GM21360 (cell line): ENCODE data around the gene SLC35F6.
"Not testable (repeated sequence)": the region's sequence is repeated elsewhere in the genome, so short reads cannot be mapped to it uniquely, and the experiment has no call there.

ENCODE experiments used
- ATAC-seq: cut with Tn5 transposase; IDR thresholded peaks from one replicate; pipeline ENCODE4 v1.9.1; 2021; ENCODE audit warnings: mild to moderate bottlenecking, moderate library complexity; ENCODE audit not compliant: unreplicated experiment

SLC35F6 gene

DNA sequence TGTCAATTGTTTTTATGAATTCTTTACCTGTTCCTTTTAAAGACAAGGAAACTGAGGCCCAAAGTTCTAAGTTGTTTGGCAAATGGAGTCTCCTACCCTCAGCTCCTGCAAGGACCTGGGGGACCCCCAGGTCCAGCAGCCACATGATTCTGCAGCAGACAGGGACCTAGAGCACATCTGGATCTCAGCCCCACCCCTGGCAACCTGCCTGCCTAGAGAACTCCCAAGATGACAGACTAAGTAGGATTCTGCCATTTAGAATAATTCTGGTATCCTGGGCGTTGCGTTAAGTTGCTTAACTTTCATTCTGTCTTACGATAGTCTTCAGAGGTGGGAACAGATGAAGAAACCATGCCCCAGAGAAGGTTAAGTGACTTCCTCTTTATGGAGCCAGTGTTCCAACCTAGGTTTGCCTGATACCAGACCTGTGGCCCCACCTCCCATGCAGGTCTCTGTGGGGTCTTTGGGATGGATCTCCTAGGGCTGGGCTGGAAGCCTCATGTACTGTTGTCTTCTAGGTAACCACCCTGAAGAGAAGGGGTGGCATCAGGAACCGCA lies 16.2 kb downstream of the SLC35F6 start:
- no peak for ATAC-seq

DNA sequence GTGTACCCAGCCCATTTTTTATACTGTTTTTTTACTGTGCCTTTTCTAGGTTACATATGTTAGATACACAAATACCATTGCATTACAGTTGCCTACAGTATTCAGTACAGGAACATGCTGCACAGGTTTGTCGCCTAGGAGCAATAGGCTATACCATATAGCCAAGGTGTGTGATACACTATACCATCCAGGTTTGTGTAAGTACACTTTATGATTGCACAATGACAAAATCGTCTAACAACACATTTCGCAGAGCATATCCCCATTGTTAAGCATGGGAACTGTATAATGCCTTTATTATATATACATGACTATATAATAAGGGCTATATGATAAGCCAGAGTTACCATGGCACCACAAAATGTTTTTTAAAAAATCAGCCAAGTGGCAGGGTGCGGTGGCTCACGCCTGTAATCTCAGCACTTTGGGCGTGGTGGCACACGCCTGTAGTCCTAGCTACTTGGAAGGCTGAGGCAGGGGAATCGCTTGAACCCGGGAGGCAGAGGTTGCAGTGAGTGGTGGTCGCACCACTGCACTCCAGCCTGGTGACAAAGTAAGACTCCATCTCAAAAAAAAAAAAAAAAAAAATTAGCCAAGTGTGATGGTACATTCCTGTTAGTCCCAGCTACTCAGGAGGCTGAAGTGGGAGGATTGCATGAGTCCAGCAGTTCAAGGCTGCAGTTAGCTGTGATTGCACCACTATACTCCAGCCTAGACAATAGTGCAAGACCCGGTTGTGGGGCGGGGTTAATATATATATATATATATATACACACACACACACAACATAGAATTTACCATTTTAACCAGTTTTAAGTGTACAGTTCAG lies 19.0 kb downstream of the SLC35F6 start:
- no peak for ATAC-seq

DNA sequence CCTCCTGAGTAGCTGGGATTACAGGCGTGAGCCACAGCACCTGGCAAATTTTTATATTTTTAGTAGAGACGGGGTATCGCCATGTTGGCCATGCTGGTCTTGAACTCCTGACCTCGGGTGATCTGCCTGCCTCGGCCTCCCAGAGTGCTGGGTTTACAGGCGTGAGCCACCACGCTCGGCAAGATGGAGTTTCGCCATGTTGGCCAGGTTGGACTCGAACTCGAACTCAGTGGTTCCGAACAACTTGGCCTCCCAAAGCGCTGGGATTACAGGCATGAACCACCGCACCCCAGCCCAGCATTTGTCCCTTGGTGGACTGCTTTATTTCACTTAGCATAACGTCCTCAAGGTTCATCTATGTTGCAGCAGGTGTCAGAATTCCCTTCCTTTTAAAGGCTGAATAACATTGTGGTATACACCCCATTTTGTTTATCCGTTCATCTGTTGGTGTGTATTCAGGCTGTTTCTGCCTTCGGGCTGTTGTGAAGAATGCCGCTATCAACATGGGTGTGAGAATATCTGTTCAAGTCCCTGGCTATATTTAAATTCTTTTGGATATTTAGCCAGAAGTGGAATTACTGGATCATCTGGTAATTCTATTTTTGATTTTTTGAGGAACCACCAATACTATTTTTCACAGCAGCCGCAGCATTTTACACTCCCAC lies 20.6 kb downstream of the SLC35F6 start:
- ATAC-seq: no peak

DNA sequence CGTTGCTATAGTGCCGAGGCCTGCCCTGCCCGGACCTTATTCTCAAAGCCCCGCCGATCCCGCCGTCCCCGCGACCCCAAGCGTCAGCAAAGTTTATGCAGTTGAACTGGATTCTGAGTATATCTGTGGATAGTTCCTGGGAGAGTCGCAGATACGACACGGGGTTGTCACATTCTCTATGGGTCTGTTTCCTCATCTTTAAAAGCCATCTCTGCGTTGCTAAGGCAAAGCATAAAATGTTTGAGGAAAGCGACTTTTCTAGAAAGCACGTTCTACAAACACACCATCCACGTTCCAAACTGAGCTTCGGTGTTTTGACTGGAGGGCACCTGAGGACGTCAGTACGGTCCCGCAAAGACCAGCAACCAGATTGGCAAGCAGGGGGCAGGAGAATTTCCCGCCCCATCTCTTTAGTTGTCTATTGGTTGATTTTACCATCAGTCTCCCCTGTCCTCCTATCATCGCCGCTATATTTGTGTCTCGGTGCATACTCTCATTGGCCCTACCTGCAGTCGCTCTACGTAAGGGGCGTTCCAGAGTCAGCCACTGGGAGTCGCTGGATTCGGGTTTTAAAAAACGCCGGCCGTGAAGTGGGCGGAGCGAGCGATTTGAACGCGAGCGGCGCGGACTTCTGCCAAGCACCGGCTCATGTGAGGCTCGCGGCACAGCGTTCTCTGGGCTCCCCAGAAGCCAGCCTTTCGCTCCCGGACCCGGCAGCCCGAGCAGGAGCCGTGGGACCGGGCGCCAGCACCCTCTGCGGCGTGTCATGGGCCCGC lies 21.5 kb downstream of the SLC35F6 start, which contains the start of gene CENPA:
Gene CENPA, plus strand, starts transcription at position 626 of the 776 bp plus-strand sequence. Its CDS starts 141 bp downstream, at position 767.
- peak; percentile 98 for ATAC-seq

DNA sequence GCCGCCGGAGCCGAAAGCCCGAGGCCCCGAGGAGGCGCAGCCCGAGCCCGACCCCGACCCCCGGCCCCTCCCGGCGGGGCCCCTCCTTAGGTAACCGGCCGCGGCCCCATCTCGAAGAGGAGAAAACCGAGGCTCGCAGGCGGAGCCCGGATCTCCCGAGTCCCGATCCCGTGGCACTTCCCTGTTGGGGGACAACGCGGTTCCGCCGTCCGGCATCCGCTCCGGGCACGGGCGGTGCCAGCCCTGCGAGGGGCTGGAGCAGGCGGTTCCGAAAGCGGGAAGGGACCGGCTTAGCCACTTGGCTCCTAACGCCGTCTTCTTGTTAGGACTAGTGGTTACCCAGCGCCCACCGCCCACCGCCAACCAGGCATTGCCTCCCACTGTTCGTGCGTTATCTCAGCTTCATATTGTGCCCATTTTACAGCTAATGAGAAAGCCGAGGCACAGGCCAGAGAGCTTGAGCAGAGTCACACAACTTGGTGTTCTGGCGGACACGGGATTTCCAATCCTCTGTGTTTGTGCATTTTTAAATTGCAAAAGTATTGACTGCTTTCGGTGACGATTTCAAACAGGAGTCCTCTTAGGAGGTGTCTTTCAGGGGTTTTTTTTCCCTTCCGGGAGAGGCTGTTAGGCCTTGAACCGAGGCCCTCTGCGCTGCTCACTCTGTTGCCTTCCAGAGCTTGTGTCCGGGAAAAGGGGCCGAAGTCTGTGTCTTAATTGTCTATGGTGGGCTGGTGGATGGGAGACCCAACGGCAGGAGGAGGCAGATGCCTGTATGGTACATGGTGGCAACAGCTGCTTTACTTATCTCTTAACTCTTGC lies 22.3 kb downstream of the SLC35F6 start:
- ATAC-seq: no peak

DNA sequence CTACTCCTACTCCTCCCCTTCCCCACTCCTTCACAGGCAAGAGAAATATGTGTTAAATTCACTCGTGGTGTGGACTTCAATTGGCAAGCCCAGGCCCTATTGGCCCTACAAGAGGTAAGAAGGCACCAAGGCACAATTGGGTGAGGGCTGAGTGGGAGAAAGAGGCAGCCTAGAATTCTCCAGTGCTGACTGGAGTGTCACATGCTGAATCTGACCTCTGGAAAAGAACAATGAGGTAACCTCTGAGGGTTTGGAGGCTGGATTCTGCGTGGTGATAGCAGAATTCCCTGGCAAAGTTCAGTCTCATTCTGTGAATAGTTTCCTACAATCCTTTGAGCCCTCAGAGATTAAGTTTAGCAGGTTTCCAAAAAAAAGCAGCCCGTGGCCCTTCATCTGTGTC lies 28.6 kb downstream of the SLC35F6 start:
- ATAC-seq: no peak

DNA sequence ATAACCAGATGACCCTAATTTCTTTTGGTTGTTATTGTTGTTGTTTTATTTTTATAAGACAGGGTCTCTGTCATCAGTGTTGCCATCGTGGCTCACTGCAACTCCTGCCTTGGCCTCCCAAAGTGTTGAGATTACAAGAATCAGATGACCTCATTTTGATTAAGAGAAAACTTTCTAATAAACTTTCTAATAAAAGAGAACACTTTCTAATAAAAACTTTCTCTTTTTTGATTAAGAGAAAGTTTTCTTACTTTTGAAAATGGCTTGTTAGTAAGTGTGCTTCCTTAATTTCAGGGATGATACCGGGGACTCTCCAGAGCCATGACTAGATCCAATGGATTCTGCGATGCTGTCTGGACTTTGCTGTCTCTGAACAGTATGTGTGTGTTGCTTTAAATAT lies 29.4 kb downstream of the SLC35F6 start:
- no peak for ATAC-seq

DNA sequence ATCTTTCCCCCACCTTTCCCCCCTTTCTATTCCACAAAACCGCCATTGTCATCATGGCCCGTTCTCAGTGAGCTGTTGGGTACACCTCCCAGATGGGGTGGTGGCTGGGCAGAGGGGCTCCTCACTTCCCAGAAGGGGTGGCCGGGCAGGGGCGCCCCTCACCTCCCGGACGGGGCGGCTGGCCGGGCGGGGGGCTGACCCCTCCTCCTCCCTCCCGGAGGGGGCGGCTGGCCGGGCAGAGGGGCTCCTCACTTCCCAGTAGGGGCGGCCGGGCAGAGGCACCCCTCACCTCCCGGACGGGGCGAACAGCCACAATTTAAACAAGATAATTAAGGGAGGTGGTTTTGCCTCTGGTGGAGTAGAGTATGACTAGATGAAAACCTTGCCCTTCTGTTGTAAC lies 31.1 kb downstream of the SLC35F6 start:
- ATAC-seq: not testable (repeated sequence)

DNA sequence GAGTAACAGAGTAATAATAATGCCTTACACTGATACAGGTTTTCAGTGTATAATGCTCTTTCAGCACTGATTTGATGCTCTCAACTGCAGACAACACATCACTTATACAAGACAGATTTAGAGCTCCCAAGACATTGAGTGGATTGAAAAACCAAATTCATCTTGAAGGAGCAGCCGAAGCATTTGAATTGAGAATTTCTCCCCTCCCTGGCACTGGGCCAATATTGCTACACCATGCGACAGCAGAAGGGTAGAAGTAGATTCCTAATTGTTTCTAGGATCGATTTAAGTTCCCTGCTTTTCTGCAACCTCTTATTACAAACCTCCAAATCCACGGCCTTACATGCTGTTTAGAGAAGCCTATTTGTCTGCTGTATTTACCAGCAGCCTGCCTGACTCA lies 37.2 kb downstream of the SLC35F6 start:
- no peak for ATAC-seq

DNA sequence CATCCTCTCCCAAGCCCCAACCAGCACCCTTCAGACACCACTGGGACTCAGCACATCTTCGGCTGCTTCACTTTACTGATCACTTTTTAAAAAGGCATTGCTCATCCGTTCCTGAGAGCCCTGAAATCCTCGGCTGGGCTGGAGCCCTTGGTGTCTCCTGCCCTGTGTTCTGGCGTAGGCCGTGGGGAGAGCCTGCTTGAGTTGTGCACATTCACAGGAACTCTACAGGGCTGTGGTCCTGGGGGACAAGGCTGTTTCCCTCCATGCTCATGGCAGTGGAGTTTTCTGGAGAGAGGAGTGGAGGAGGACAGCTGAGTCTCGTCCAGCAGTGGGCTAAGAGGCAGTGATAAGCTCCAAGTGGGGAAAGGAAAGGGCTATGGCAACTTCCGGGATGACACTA lies 37.7 kb downstream of the SLC35F6 start:
- no peak for ATAC-seq

DNA sequence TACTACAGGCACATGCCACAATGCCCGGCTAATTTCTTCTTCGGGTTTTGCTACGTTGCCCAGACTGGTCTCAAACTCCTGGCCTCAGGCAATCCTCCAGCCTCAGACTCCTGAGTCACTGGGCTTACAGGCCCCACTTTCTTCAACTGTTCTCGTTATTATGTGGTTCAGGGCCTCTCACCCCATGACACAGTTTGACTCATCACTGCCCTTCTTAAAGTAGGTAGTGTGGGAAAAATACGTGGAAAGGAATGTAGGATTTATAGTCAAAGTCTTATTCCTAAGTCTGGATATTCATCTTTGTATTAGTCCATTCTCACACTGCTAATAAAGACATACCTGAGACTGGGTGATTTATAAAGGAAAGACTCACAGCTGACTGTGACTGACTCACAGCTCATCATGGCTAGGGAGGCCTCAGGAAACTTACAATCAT lies 41.2 kb downstream of the SLC35F6 start:
- no peak for ATAC-seq

DNA sequence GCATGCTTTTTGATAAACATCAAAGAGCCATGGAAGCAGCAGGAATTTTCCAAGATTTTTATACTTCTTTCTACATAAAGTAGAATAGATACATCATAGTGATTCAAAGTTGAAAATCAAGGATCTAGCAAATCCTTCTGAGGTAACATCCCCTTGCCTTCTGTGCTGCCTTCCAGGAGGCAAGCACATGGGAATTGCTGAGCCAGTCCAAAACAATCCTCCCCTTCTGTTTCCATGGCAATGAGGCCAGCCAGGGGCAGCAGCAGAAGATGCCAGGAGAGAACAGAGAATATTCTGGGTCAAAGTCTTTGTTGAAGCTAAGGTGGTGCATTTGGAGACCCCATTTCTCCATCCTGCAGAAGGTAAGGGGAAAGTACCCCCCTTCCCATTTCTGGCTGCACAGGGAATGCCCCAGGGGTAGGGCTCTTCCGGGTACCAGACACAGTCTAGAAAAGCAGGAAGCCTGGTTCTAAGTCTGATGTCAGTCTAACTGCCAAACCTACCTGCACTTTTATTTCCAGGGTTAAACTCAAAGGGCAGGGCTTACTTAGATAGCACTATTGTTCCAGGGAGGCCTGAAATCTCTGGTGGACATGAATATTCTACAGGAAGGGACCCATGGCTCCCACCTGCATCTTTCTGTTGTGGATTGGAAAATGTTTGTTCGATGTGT lies 43.8 kb downstream of the SLC35F6 start:
- ATAC-seq: no peak

DNA sequence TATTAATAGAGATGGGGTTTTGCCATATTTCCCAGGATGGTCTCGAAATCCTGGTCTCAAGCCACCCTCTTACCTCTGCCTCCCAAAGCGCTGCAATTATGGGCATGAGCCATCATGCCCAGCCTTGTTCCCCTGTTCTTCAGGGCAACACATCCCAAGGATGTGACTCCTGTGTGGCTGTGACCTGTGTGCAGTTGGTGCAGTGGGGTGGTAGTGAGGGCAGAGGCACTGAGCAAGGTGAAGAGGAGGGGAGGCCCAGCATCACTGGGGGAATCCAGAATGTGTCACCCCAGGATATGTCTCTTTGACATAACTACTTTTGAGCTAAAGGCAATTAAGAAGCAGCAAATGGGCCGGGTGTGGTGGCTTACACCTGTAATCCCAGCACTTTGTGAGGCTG lies 45.1 kb downstream of the SLC35F6 start:
- ATAC-seq: no peak

DNA sequence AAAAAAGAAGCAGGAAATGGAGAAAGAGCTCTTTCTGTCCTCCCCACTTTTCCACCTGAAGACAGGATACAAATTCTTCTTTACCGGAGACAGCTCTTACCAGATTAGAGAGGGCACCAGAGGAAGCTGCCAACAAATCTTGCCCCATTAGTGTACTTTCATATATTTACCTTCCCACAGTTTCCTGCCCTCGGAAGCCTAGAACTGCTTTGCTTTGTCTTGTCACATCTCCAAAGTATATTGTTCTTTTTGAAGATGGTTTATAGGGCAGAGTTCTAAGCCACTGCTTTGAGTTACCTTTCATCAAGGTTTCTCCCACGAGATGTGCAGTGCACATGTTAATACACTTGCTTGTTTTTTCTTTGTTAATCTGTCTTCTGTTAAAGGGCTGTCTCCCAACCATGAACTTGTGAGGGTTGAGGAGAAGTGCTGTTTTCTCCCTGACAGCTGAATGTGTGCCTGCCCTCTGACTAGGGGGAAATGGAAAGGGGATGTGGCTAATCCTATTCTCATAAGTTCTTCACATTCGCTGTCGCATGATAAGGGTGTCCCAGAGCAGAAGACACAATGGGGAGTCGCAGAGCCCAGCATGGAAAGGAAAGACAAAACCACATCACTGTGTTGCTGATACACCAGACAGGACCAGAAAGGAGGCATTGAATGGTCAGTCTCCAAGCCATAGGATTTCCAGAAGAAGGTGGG lies 45.9 kb downstream of the SLC35F6 start:
- ATAC-seq: no peak

DNA sequence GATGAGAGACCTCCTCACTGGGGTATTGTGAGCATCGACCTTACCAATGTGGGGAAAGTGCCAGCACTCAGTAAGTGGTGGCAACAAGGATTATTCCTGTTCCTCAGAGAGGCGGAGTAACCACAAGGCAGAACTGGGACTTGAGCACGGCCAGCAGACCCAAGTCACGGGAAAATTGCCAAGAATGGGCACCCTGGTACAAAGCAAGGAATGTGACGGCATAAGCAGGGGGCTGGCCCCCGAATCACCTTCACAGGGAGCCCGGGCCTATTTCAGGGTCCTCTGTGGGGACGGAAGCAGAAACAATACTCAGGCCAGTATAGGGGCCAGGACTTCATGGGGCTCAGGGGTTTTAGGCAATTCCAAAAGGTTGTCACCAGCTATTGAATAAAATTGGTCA lies 47.2 kb downstream of the SLC35F6 start:
- ATAC-seq: no peak

DNA sequence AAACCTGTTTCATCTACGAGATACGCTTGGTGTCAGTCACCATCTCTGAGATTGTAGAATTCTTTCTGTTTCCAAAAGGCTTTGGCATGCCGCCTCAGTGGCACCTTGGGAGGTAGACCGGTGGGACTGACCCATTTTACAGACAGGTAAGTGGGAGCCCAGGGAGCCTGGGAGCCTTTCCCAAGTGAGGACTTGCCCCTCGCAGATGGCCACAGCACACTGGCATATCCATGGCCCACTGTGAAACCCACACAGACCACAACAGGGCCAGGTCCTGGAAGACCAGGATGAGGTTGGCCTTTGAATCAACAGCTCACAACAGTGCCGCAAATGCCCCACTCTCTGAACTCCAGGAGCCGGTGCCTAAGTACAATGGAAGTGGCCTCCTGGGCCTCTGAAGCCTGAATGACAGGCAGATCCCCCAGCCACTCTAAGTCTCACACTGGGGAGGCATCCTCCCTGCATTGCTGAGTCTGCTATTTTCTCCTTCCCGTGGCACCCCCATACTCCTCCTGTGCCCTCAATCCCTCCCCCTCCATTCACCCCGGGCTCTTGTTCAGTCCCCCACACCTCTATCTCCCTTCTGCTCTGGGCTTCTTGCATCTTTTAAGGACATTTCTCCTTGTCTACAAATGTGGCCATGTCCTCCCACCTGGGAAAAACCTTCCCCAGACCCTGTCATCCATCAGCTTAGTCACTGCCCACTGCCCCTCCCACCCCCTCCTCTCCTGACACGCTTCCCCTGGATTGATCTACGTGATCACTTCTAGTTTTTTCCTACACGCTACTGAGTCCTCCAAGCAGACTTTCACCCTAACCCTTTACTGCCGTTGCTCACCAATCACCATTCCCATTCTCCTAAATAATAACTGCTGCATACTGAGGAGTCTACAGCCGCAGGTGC lies 48.0 kb downstream of the SLC35F6 start:
- no peak for ATAC-seq

DNA sequence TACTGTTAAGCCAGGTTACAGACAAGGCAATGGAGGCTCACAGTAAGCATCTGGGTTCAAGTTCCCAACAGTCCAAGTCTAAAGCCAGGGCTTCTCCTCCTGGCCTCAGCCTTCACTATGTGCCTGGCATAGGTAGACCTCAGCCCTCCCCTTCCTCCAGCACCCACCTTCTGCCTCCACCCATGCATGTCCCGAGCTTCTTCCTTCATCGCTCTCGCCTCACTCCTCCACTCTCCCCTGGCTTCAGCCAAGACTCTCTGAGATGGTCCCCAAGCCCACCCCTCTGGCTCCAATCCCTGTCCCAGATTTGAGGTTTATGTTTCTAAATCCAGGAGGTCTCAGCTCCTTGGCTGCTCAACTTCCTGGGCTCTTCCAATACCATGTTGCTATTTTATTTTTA lies 48.6 kb downstream of the SLC35F6 start:
- ATAC-seq: no peak

DNA sequence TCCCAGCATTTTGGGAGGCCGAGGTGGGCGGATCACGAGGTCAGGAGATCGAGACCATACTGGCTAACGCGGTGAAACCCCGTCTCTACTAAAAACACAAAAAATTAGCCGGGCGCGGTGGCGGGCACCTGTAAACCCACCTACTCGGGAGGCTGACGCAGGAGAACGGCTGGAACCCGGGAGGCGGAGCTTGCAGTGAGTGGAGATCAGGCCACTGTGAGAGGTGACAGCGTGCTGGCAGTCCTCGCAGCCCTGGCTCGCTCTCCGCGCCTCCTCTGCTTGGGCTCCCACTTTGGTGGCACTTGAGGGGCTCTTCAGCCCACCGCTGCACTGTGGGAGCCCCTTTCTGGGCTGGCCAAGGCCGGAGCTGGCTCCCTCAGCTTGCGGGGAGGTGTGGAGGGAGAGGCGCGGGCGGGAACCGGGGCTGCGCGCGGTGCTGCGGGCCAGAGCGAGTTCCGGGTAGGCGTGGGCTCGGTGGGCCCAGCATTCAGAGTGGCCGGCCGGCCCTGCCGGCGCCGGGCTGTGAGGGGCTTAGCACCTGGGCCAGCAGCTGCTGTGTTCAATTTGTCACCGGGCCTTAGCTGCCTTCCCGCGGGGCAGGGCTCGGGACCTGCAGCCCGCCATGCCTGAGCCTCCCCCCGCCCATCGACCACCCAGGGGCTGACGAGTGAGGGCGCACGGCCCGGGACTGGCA lies 50.1 kb downstream of the SLC35F6 start:
- ATAC-seq: not testable (repeated sequence)
